Esophagus muscularis mucosa (tissue), 4 donors: Measurements from ENCODE around the gene GSX2. TPM values are rescaled to one million over a fixed set of nuclear protein-coding genes. Genes with fewer than 3 reads are reported as not detected.

Experiments used
- DNase-seq: peaks from one replicate; pipeline ENCODE4 v3.0.0-alpha.2; 2017; ENCODE audit errors: extremely low spot score
- H3K27ac ChIP-seq, 4 donors: fragments of 200-600 bp; sonication (generic); replicated peaks in 1 of 4; 1 replicate in 3 of 4; 2 replicates in 1 of 4; pipeline ENCODE4 v1.5.1; 2016 to 2019; ENCODE audit warnings: mild to moderate bottlenecking in 1 of 4
- H3K27me3 ChIP-seq, 4 donors: fragments of 200-600 bp; sonication (generic); one replicate each; pipeline versions ENCODE4 v1.5.1 to v1.6.0; 2016 to 2019
- H3K36me3 ChIP-seq, 4 donors: fragments of 200-600 bp; sonication (generic); one replicate each; pipeline ENCODE4 v1.5.1; 2016 to 2019
- H3K4me1 ChIP-seq, 4 donors: fragments of 200-600 bp; sonication (generic); one replicate each; pipeline ENCODE4 v1.5.1; 2016 to 2019
- H3K4me3 ChIP-seq, 4 donors: fragments of 200-600 bp; sonication (generic); 1 replicate in 2 of 4; 2 replicates in 2 of 4; pipeline ENCODE4 v1.5.1; 2016 to 2019; ENCODE audit warnings: mild to moderate bottlenecking in 4 of 4, moderate library complexity in 1 of 4
- H3K9me3 ChIP-seq, 4 donors: fragments of 200-600 bp; sonication (generic); 1 replicate in 3 of 4; 2 replicates in 1 of 4; pipeline ENCODE4 v1.5.1; 2016 to 2019
- EP300 ChIP-seq: sonication (generic); formaldehyde crosslinking; IDR thresholded peaks from one replicate; pipeline ENCODE4 v1.6.1; 2017; ENCODE audit warnings: antibody characterized with exemption
- POLR2A ChIP-seq: fragments of 450-650 bp; IDR thresholded peaks from one replicate; pipeline ENCODE4 v1.6.1; 2017; ENCODE audit warnings: antibody characterized with exemption, moderate library complexity, mild to moderate bottlenecking, low read depth
- POLR2AphosphoS5 ChIP-seq, 2 donors: sonication (generic); formaldehyde crosslinking; IDR thresholded peaks; one replicate each; pipeline ENCODE4 v1.6.1; 2017; ENCODE audit warnings: antibody characterized with exemption in 2 of 2
- WGBS: methylation state at CpG from one replicate; pipeline ENCODE4 v1.1.5; 2018; 5-methylcytosine and 5-hydroxymethylcytosine counted together
- intact Hi-C: fragments of 100-400 bp; cut with DNase I; formaldehyde crosslinking; loops from one replicate; pipeline ENCODE4 v1.15.1; 2023
- total RNA-seq, 4 donors: library from RNA; depleted of rRNA; stranded (reverse); fragments of >200 nt; gene quantifications; one replicate each; pipeline versions ENCODE4 v1.1.0 to v1.2.1, GENCODE V29; 2016
- TF ChIP-seq, protein P1 (sequence below), 3 experiments: fragments of 200-600 bp in 2 of 3; fragments of 450-650 bp in 1 of 3; sonication (generic) in 2 of 3; IDR thresholded peaks; one replicate each; pipeline ENCODE4 v1.5.1; 2017 to 2019; ENCODE audit warnings: antibody characterized with exemption in 3 of 3, mild to moderate bottlenecking in 2 of 3, moderate library complexity in 1 of 3

The GSX2 gene
- total RNA-seq, 4 donors from 2014 or later: not detected

- WGBS: 84% methylated on average over 8 of the region's 8 CpGs
- H3K4me3 ChIP-seq: no peak overlapping the region
- H3K27ac ChIP-seq: no peak overlapping the region
- peak; percentile 83 for DNase-seq
- H3K27me3 ChIP-seq: peaks cover 0 to 55% (median 24%) of the 10 kb centered on the region in 4 donors
- TF ChIP-seq POLR2A: no peak
- TF ChIP-seq EP300: no peak
- TF ChIP-seq, protein P1, sequence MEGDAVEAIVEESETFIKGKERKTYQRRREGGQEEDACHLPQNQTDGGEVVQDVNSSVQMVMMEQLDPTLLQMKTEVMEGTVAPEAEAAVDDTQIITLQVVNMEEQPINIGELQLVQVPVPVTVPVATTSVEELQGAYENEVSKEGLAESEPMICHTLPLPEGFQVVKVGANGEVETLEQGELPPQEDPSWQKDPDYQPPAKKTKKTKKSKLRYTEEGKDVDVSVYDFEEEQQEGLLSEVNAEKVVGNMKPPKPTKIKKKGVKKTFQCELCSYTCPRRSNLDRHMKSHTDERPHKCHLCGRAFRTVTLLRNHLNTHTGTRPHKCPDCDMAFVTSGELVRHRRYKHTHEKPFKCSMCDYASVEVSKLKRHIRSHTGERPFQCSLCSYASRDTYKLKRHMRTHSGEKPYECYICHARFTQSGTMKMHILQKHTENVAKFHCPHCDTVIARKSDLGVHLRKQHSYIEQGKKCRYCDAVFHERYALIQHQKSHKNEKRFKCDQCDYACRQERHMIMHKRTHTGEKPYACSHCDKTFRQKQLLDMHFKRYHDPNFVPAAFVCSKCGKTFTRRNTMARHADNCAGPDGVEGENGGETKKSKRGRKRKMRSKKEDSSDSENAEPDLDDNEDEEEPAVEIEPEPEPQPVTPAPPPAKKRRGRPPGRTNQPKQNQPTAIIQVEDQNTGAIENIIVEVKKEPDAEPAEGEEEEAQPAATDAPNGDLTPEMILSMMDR (IDR thresholded peaks at IDR 0.05): no peak
- no peak for TF ChIP-seq POLR2AphosphoS5 (IDR thresholded peaks at IDR 0.05)
- peaks cover 15 to 33% (median 30%) of the 10 kb centered on the region in 4 donors for H3K4me1 ChIP-seq
- H3K36me3 ChIP-seq: no peaks in the 10 kb centered on the region
- H3K9me3 ChIP-seq: no peaks in the 10 kb centered on the region
- intact Hi-C loops: no loop called here
These were observed 9.6 kb upstream of the GSX2 start for GRCh38 chr4:54090404-54090803.

DNA sequence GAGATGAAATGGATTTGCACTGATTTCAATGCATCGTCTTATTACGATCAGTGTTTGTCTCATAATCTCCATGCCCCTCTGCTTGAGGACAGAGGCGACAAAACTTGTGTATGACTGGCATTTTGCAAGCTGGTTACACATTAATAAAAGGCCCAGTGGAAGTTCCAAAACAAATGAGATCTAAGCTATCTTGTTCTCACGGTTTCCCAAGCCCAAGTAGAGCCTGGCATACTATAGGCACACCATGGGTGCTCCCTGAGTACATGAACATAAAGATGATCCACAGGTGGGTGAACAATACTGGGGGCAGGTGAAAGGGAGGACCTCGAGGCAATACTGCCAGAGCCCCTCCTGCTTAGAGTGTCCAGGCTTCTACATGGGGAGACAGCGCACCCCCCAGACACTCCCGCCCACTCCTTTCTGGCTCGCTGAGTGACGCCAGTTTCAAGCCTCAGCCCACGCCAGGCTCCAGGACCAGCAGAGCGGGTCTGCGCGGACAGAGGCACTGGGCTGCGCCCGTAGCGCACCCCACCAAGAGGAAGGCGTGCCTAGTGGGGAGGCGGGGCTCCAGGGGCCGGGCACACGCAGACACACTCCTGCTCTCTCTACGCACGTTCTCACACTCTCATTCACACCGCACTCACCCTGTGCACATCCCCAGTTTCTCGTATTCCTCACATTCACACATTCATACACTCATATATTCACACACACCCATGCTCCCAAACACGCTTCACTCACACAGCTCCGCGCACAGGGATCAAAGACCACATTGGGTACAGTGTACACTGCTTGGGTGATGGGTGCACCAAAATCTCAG lies 8.9 kb upstream of the GSX2 start:
- H3K36me3 ChIP-seq: no peaks in the 10 kb centered on the region
- 23% methylated on average over 27 of the region's 27 CpGs for WGBS
- TF ChIP-seq, protein P1 (IDR thresholded peaks at IDR 0.05): no peak
- TF ChIP-seq POLR2A (no peak), POLR2AphosphoS5 (IDR thresholded peaks at IDR 0.05) (no peak), EP300 (no peak)
- peaks cover 15 to 33% (median 30%) of the 10 kb centered on the region in 4 donors for H3K4me1 ChIP-seq
- DNase-seq: no peak
- peak overlapping the region; percentile 46 to 63 (median 50) for H3K4me3 ChIP-seq
- intact Hi-C loops: no loop called here
- peaks cover 0 to 61% (median 30%) of the 10 kb centered on the region in 4 donors for H3K27me3 ChIP-seq
- no peaks in the 10 kb centered on the region for H3K9me3 ChIP-seq
- H3K27ac ChIP-seq: no peak overlapping the region

- intact Hi-C loops: no loop called here
- Histone ChIP-seq H3K4me3 (peak overlapping the region; percentile 46 to 63 (median 50)), H3K27me3 (peaks cover 0 to 69% (median 37%) of the 10 kb centered on the region in 4 donors), H3K9me3 (no peaks in the 10 kb centered on the region), H3K27ac (no peak overlapping the region), H3K36me3 (no peaks in the 10 kb centered on the region), H3K4me1 (peaks cover 15 to 33% (median 30%) of the 10 kb centered on the region in 4 donors)
- TF ChIP-seq POLR2AphosphoS5 (IDR thresholded peaks at IDR 0.05): peak in 1 of 2 donors; percentile 77
- TF ChIP-seq EP300: no peak
- TF ChIP-seq POLR2A: no peak
- TF ChIP-seq, protein P1 (IDR thresholded peaks at IDR 0.05): no peak
- WGBS: 2% methylated on average over 40 of the region's 48 CpGs
- DNase-seq: no peak
These were observed 8.1 kb upstream of the GSX2 start for GRCh38 chr4:54091637-54092404.

- Histone ChIP-seq H3K27ac (no peak overlapping the region), H3K36me3 (no peaks in the 10 kb centered on the region), H3K9me3 (no peaks in the 10 kb centered on the region), H3K4me3 (peak overlapping the region; percentile 46 to 63 (median 50)), H3K4me1 (peaks cover 15 to 33% (median 30%) of the 10 kb centered on the region in 4 donors), H3K27me3 (peaks cover 0 to 77% (median 43%) of the 10 kb centered on the region in 4 donors)
- DNase-seq: no peak
- TF ChIP-seq POLR2A (no peak), POLR2AphosphoS5 (IDR thresholded peaks at IDR 0.05) (no peak)
- TF ChIP-seq, protein P1 (IDR thresholded peaks at IDR 0.05): no peak
- WGBS: 26% methylated on average over 13 of the region's 13 CpGs
- intact Hi-C loops: no loop called here
These were observed 7.3 kb upstream of the GSX2 start for GRCh38 chr4:54092405-54093323.
